HUES64 (cell line): Measurements from ENCODE around the gene RHOXF2.
"Not testable (repeated sequence)": the region's sequence is repeated elsewhere in the genome, so short reads cannot be mapped to it uniquely, and the experiment has no call there.

Experiments
- H3K27ac ChIP-seq: 2 replicates; pipeline ENCODE4 v1.7.0; 2013; ENCODE audit warnings: low read depth, low read length, inconsistent platforms
- H3K27me3 ChIP-seq: 2 replicates; pipeline ENCODE4 v1.6.1; 2013; ENCODE audit warnings: mild to moderate bottlenecking, low read length; ENCODE audit not compliant: insufficient read depth
- H3K36me3 ChIP-seq: 2 replicates; pipeline ENCODE4 v1.6.1; 2013; ENCODE audit warnings: mild to moderate bottlenecking, low read length; ENCODE audit not compliant: insufficient read depth
- H3K4me1 ChIP-seq: 2 replicates; pipeline ENCODE4 v1.6.1; 2013; ENCODE audit warnings: mild to moderate bottlenecking, low read length, moderate library complexity; ENCODE audit not compliant: insufficient read depth
- H3K4me3 ChIP-seq: 2 replicates; pipeline ENCODE4 v1.5.1; 2013; ENCODE audit warnings: mild to moderate bottlenecking, low read length, moderate library complexity
- H3K9ac ChIP-seq: 2 replicates; pipeline ENCODE4 v1.6.1; 2013; ENCODE audit warnings: mild to moderate bottlenecking, low read depth, low read length
- H3K9me3 ChIP-seq: 2 replicates; pipeline ENCODE4 v1.6.1; 2013; ENCODE audit warnings: low read depth, low read length; ENCODE audit not compliant: insufficient read depth
- WGBS: fragments of 150-250, 120-280 bp; methylation state at CpG from one replicate; pipeline ENCODE4 v1.1.7; 2013; ENCODE audit warnings: missing lambda C conversion rate; 5-methylcytosine and 5-hydroxymethylcytosine counted together

The RHOXF2 gene

DNA sequence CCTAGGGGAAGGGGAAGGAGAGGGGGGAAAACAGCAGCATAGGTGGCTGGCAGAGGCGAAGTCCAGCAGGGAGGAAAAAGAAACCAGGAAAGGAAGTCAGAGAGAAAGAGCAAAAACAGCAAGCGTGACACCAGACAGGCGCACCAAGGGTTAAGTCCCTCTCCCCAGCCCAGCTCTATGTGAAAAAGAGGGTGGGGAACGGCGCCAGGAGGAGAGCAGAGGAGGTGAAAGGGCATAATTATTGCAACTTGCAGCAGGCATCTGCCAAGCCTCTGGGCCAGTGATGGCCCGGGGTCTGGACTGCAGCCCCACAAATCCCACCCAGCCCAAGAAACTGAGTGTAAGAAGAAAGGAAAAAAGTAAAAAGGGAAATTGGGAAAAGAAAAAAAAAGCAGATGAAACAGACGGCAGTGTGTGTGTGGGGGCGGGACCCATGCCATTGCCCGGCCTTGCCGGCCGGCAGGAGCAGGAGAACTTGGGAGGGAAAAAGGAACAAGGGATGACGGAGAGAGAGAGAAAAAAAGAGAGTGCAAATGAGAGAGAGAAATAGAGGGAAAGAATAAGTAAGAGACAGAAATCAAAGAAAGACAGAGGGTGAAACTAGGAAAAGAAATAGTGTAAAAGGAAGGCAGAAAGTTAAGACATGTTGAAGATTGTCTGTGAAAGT is 14.1 kb upstream of the RHOXF2 start:
- H3K9ac ChIP-seq, result no peak overlapping the region
- H3K27me3 ChIP-seq, result no peaks in the 10 kb centered on the region
- H3K36me3 ChIP-seq, result no peaks in the 10 kb centered on the region
- H3K9me3 ChIP-seq, result peaks cover 22% of the 10 kb centered on the region
- peaks cover 7% of the 10 kb centered on the region for H3K4me1 ChIP-seq
- no peak overlapping the region for H3K27ac ChIP-seq
- 36% methylated on average over 11 of the region's 12 CpGs for WGBS
- peak overlapping the region; percentile 35; the same call in 1 of the 2 replicates for H3K4me3 ChIP-seq

DNA sequence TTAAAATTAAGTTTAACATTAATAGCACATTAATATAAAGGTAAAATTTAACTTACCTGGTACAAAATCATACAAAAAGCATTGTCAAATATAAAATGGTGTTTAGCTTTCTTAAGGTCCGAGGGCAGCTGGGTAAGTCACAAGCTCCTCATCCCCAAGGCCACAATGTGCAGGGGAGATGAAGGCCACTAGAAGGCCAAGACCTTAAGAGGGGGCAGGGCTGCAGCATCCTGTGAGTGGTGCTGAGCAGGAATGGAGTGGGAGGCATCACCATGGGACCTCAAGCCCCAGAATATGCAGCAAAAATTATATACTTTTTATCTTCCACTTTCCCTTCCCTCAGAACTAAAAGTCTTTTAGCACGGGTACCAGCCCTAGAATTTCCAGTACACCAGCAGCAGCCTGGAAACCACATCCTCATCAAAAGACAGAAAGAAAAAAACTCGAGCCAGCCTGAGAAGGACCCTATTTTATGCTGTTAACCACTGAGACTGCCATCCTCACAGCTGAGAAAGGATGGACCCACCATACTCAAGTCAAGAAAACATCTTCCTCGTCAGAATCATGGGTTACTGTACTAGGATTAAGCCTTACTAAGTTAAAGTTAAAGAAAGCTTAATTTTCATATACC is 13.0 kb upstream of the RHOXF2 start:
- Histone ChIP-seq H3K4me1 (no peaks in the 10 kb centered on the region), H3K36me3 (no peaks in the 10 kb centered on the region), H3K27me3 (no peaks in the 10 kb centered on the region), H3K27ac (no peak overlapping the region), H3K4me3 (no peak overlapping the region), H3K9me3 (peaks cover 22% of the 10 kb centered on the region), H3K9ac (no peak overlapping the region)
- 68% methylated on average over 2 of the region's 4 CpGs for WGBS

DNA sequence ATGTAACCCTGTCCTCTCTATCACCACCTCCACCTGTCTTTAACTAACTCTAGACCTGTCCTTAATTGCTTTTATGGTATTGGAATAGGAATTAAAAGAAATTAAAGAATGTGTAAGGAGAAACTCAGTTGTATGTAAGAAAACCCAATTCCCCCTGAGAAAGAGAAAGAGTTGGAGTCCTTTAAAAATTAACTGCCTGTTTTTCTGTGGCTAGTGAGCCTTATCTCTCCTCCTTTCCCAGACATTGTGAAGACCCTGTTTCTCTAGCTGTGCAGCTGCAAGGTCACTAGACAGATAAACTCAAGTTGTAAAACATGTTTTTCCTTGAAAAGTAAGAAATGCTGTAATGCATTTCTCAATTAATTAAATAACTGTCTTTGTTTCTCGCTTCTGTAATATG is 12.1 kb upstream of the RHOXF2 start:
- H3K36me3 ChIP-seq, H3K4me3 ChIP-seq, H3K27me3 ChIP-seq, H3K9ac ChIP-seq, H3K4me1 ChIP-seq, H3K27ac ChIP-seq: not testable (repeated sequence)
- WGBS, result 96% methylated on average over 1 of the region's 1 CpG
- peaks cover 22% of the 10 kb centered on the region for H3K9me3 ChIP-seq

GRCh38 chrX:120147537-120147936 is 10.9 kb upstream of the RHOXF2 start:
- peaks cover 22% of the 10 kb centered on the region for H3K9me3 ChIP-seq
- no peaks in the 10 kb centered on the region for H3K27me3 ChIP-seq
- no peak overlapping the region for H3K27ac ChIP-seq
- 95% methylated on average over 8 of the region's 8 CpGs for WGBS
- H3K9ac ChIP-seq, result no peak overlapping the region
- H3K36me3 ChIP-seq, result no peaks in the 10 kb centered on the region
- no peak overlapping the region for H3K4me3 ChIP-seq
- no peaks in the 10 kb centered on the region for H3K4me1 ChIP-seq

GRCh38 chrX:120150109-120150744 is 8.2 kb upstream of the RHOXF2 start:
- H3K9ac ChIP-seq, H3K36me3 ChIP-seq, H3K4me1 ChIP-seq, H3K27me3 ChIP-seq, H3K4me3 ChIP-seq, H3K27ac ChIP-seq: not testable (repeated sequence)
- H3K9me3 ChIP-seq, result peaks cover 22% of the 10 kb centered on the region
- WGBS, result no CpG with 5 or more reads among the region's 12 CpGs

DNA sequence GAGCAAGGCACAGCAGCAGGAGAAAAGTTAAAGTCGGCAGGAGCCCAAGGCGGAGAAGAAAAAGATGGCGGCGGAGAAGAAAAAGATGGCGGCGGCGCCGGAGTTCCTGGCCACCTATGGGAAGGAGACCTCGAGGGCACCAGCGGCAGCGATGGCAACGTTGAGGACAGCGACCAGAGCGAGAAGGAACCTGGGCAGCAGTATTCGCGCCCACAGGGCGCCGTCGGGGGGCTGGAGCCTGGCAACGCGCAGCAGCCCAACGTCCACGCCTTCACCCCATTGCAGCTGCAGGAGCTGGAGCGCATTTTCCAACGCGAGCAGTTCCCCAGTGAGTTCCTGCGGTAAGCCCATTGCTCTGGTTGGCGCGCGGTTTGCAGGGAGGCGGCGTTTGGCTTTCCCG is 673 bp downstream of the RHOXF2 start:
- H3K27ac ChIP-seq, H3K27me3 ChIP-seq, H3K9me3 ChIP-seq, H3K36me3 ChIP-seq, H3K4me1 ChIP-seq, H3K9ac ChIP-seq, H3K4me3 ChIP-seq: not testable (repeated sequence)
- WGBS, result 100% methylated on average over 9 of the region's 33 CpGs

DNA sequence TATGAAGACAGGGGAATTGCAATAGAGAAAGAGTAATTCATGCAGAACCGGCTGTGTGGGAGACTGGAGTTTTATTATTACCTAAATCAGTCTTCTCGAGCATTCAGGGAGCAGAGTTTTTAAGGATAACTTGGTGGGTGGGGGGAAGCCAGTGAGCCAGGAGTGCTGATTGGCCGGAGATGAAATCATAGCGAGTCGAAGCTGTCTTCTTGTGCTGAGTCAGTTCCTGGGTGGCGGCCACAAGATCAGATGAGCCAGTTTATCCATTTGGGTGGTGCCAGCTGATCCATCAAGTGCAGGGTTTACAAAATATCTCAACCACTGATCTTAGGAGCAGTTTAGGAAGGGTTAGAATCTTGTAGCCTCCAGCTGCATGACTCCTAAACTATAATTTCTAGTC is 34.8 kb downstream of the RHOXF2 start:
- not testable (repeated sequence) for H3K36me3 ChIP-seq, H3K27me3 ChIP-seq, H3K9me3 ChIP-seq, H3K9ac ChIP-seq, H3K4me3 ChIP-seq, H3K27ac ChIP-seq, H3K4me1 ChIP-seq
- WGBS, result no CpG with 5 or more reads among the region's 6 CpGs

GRCh38 chrX:120193720-120194119 is 35.3 kb downstream of the RHOXF2 start:
- not testable (repeated sequence) for H3K27ac ChIP-seq, H3K4me3 ChIP-seq, H3K27me3 ChIP-seq, H3K36me3 ChIP-seq, H3K9ac ChIP-seq, H3K4me1 ChIP-seq, H3K9me3 ChIP-seq
- no CpG with 5 or more reads among the region's 2 CpGs for WGBS

DNA sequence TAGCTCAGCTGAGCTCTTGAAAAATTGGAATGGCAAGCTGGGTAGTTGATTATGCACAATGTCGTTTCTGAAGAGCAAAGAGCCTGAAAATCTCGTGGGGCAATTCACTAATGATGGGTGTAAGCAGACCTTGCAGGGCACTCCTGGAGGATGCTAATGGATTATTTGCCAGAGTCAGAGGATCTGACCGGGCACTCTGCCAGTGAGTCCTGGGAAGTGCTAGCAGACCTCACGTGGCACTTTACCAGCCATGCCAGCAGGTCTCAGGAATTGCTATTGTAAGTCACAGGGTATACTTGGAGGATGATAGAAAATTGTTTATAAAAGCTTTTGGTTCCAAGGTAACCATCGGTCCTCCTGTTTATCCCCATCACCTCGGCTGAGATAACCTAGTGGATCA is 37.4 kb downstream of the RHOXF2 start:
- no CpG with 5 or more reads among the region's 6 CpGs for WGBS
- not testable (repeated sequence) for H3K9me3 ChIP-seq, H3K4me1 ChIP-seq, H3K27me3 ChIP-seq, H3K27ac ChIP-seq, H3K36me3 ChIP-seq, H3K9ac ChIP-seq, H3K4me3 ChIP-seq

DNA sequence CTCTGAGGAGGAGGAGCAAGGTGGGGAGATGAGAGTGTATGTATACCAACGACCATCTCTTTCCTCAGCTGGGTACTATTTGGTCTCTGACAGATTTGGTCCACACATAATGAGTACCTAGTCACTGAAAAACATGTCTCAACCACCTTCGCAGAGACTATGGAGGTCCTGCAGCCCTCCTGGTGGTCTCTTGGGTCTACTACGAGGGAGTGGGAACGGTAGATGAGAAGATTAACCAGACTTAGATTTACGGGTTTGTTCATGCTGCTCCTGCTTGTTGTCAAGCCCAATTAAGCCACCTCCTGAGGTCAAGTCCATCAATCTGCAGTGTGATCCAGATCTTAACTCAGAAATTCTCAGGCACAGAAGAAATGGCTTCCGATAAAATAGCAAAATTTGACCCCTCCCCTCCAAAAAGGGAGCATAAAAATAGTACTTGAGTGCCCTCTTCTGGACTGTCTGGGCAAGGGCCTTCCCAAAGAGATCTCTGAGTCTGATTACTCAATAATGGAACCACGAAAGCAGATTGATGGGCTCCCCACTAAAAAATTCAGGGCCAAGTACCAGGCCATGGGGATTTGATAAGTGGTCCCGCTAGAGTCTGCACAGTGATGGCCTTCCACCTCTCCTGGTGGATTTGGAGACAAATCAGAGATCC is 38.3 kb downstream of the RHOXF2 start:
- H3K4me1 ChIP-seq, H3K9ac ChIP-seq, H3K9me3 ChIP-seq, H3K27ac ChIP-seq, H3K4me3 ChIP-seq, H3K27me3 ChIP-seq, H3K36me3 ChIP-seq: not testable (repeated sequence)
- WGBS, result no CpG with 5 or more reads among the region's 8 CpGs

GRCh38 chrX:120200851-120201250 is 42.4 kb downstream of the RHOXF2 start:
- WGBS, result 93% methylated on average over 11 of the region's 11 CpGs
- H3K9me3 ChIP-seq, result no peaks in the 10 kb centered on the region
- no peaks in the 10 kb centered on the region for H3K36me3 ChIP-seq

More at GRCh38 chrX:120200851-120201250, 42.4 kb downstream of the RHOXF2 start:
- Histone ChIP-seq H3K27ac (no peak overlapping the region), H3K4me1 (no peaks in the 10 kb centered on the region), H3K9ac (no peak overlapping the region), H3K27me3 (no peaks in the 10 kb centered on the region), H3K4me3 (no peak overlapping the region)
